SU-DHL-6 (cell line): ENCODE results near the gene LSM2.

Experiments
- EZH2phosphoT487 ChIP-seq: fragments of 200-600 bp; sonication (generic), shearing (Covaris generic); conservative IDR thresholded peaks from 2 replicates; pipeline ENCODE4 v1.6.1; 2018; ENCODE audit warnings: mild to moderate bottlenecking, antibody characterized with exemption, low read length, moderate library complexity, mixed read lengths
- TF ChIP-seq, protein P1 (sequence below): fragments of 200-600 bp; sonication (generic); IDR thresholded peaks from one replicate; pipeline ENCODE4 v1.5.1; 2017; ENCODE audit warnings: antibody characterized with exemption, mild to moderate bottlenecking, low read length, moderate library complexity; ENCODE audit not compliant: insufficient read depth, poor library complexity, severe bottlenecking

DNA sequence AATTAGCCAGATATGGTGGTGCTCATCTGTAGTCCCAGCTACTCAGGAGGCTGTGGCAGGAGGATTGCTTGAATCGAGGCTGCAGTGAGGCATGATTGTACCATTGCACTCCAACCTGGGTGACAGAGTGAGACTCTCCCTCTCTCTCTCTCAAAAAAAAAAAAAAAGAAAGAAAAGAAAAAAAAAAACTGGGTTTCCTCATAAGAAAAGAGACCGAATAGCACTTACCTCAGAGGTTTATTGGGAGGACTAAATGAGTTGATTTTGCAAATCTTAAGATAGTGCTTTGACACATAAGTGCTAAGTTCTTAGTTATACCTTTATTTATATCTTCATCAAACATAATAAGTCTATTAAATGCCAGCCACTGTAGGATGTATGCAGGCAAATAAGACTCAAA is 35.9 kb downstream of the LSM2 start:
- TF ChIP-seq, protein P1, sequence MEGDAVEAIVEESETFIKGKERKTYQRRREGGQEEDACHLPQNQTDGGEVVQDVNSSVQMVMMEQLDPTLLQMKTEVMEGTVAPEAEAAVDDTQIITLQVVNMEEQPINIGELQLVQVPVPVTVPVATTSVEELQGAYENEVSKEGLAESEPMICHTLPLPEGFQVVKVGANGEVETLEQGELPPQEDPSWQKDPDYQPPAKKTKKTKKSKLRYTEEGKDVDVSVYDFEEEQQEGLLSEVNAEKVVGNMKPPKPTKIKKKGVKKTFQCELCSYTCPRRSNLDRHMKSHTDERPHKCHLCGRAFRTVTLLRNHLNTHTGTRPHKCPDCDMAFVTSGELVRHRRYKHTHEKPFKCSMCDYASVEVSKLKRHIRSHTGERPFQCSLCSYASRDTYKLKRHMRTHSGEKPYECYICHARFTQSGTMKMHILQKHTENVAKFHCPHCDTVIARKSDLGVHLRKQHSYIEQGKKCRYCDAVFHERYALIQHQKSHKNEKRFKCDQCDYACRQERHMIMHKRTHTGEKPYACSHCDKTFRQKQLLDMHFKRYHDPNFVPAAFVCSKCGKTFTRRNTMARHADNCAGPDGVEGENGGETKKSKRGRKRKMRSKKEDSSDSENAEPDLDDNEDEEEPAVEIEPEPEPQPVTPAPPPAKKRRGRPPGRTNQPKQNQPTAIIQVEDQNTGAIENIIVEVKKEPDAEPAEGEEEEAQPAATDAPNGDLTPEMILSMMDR: no peak
- no peak for TF ChIP-seq EZH2phosphoT487
